Neuronal stem cell (in vitro differentiated cells): ENCODE results near the gene CTNNBL1.

Experiments used
- DNase-seq: peaks from one replicate; pipeline ENCODE4 v3.0.0-alpha.2; 2013; ENCODE audit warnings: low spot score
- H2AFZ ChIP-seq: one replicate; pipeline ENCODE4 v1.6.1; 2013; ENCODE audit warnings: mild to moderate bottlenecking, low read length, inconsistent platforms
- H2AK5ac ChIP-seq: 2 replicates; pipeline ENCODE4 v1.6.1; 2013; ENCODE audit warnings: low read depth, mild to moderate bottlenecking, inconsistent platforms, low read length, moderate library complexity, mixed read lengths
- H2BK120ac ChIP-seq: 2 replicates; pipeline ENCODE4 v1.6.1; 2013; ENCODE audit warnings: low read depth, mild to moderate bottlenecking, inconsistent platforms, low read length, moderate library complexity, mixed read lengths
- H2BK12ac ChIP-seq: one replicate; pipeline ENCODE4 v1.6.1; 2013; ENCODE audit warnings: low read length, inconsistent platforms
- H2BK15ac ChIP-seq: 2 replicates; pipeline ENCODE4 v1.6.1; 2013; ENCODE audit warnings: mild to moderate bottlenecking, low read length, inconsistent platforms, mixed read lengths
- H2BK5ac ChIP-seq: one replicate; pipeline ENCODE4 v1.6.1; 2013; ENCODE audit warnings: inconsistent platforms, mild to moderate bottlenecking, low read length, moderate library complexity
- H3K14ac ChIP-seq: one replicate; pipeline ENCODE4 v1.6.1; 2013; ENCODE audit warnings: low read length, inconsistent platforms
- H3K18ac ChIP-seq: 2 replicates; pipeline ENCODE4 v1.6.1; 2013; ENCODE audit warnings: low read length, inconsistent platforms
- H3K23ac ChIP-seq: 2 replicates; pipeline ENCODE4 v1.6.1; 2013; ENCODE audit warnings: low read depth, mild to moderate bottlenecking, mixed read lengths, low read length, inconsistent platforms; ENCODE audit not compliant: poor library complexity
- H3K27ac ChIP-seq: replicated peaks from 3 replicates; pipeline ENCODE4 v1.5.1; 2013; ENCODE audit warnings: low read length, inconsistent platforms
- H3K27me3 ChIP-seq, 3 experiments: 2 replicates each; pipeline ENCODE4 v1.6.1; 2013; ENCODE audit warnings: low read length in 3 of 3, mild to moderate bottlenecking in 2 of 3, inconsistent platforms in 1 of 3, low read depth in 1 of 3, mixed read lengths in 1 of 3, moderate library complexity in 1 of 3; ENCODE audit not compliant: control insufficient read depth in 3 of 3, insufficient read depth in 3 of 3
- H3K36me3 ChIP-seq, 2 donors: replicated peaks in 1 of 2; 2 replicates each; pipeline ENCODE4 v1.6.1; 2013; ENCODE audit warnings: low read length in 2 of 2; ENCODE audit not compliant: control insufficient read depth in 2 of 2, insufficient read depth in 2 of 2
- H3K4ac ChIP-seq: 2 replicates; pipeline ENCODE4 v1.6.1; 2013; ENCODE audit warnings: inconsistent platforms, mild to moderate bottlenecking, low read length, moderate library complexity
- H3K4me1 ChIP-seq, 2 donors: 1 replicate in 1 of 2; 2 replicates in 1 of 2; pipeline ENCODE4 v1.6.1; 2013; ENCODE audit warnings: low read length in 2 of 2, low read depth in 1 of 2; ENCODE audit not compliant: control insufficient read depth in 2 of 2, insufficient read depth in 1 of 2
- H3K4me2 ChIP-seq: one replicate; pipeline ENCODE4 v1.6.1; 2013; ENCODE audit warnings: mild to moderate bottlenecking, low read length, inconsistent platforms; ENCODE audit not compliant: insufficient read depth, poor library complexity, severe bottlenecking
- H3K4me3 ChIP-seq, 2 donors: 2 replicates each; pipeline ENCODE4 v1.5.1; 2013; ENCODE audit warnings: low read length in 2 of 2, mild to moderate bottlenecking in 2 of 2, inconsistent platforms in 1 of 2, moderate library complexity in 1 of 2
- H3K79me1 ChIP-seq: one replicate; pipeline ENCODE4 v1.6.1; 2013; ENCODE audit warnings: low read depth, mild to moderate bottlenecking, inconsistent platforms, low read length, moderate library complexity
- H3K9ac ChIP-seq: one replicate; pipeline ENCODE4 v1.6.1; 2013; ENCODE audit warnings: mild to moderate bottlenecking, low read depth, low read length, inconsistent platforms; ENCODE audit not compliant: poor library complexity
- H3K9me3 ChIP-seq, 2 donors: replicated peaks in 1 of 2; 2 replicates each; pipeline versions ENCODE3 to v1.6.1; 2013; ENCODE audit warnings: low read length in 2 of 2, mild to moderate bottlenecking in 2 of 2, inconsistent platforms in 1 of 2, low read depth in 1 of 2, mixed read lengths in 1 of 2, moderate library complexity in 1 of 2; ENCODE audit not compliant: control insufficient read depth in 2 of 2, insufficient read depth in 1 of 2
- H4K8ac ChIP-seq: one replicate; pipeline ENCODE4 v1.6.1; 2013; ENCODE audit warnings: low read depth, mild to moderate bottlenecking, inconsistent platforms, low read length, moderate library complexity
- H4K91ac ChIP-seq: one replicate; pipeline ENCODE4 v1.6.1; 2013; ENCODE audit warnings: low read length, low read depth, mild to moderate bottlenecking, inconsistent platforms; ENCODE audit not compliant: poor library complexity
- WGBS, 2 donors: extraction: QIAGEN DNeasy Blood & Tissue Kit; methylation state at CpG; one replicate each; pipeline ENCODE4 v1.1.7; 2013; ENCODE audit warnings: missing lambda C conversion rate in 2 of 2, mixed read lengths in 1 of 2; ENCODE audit not compliant: insufficient read length in 2 of 2, insufficient replicate concordance in 1 of 2; ENCODE audit errors: extremely low coverage in 2 of 2; 5-methylcytosine and 5-hydroxymethylcytosine counted together

CTNNBL1 gene

DNA sequence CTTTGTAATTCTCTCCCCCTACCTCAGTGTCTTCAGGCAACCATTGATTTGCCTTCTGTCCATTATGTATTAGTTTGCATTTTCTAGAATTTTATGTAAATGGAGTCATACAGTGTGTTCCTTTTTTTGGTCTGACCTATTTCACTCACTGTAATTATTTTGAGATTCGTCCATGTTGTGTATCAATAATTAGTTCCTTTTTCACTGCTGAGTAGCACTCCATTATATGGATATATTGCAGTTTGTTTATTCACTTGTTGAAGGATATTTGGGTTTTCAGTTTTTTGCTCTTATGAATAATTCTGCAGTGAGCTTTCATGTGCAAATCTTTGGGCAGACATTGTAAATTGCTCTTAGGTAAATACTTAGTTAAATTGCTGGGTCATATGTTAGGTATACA lies 97.1 kb downstream of the CTNNBL1 start:
- H3K4me3 ChIP-seq, result no peak overlapping the region
- H2BK12ac ChIP-seq, result no peak overlapping the region
- H3K14ac ChIP-seq, result no peak overlapping the region
- no peak overlapping the region for H2AK5ac ChIP-seq
- no peak overlapping the region for H2AFZ ChIP-seq
- H3K9me3 ChIP-seq, result peaks cover 4 to 25% of the 10 kb centered on the region in 2 donors
- H3K79me1 ChIP-seq, result no peaks in the 10 kb centered on the region
- WGBS, 2 donors, result no CpG with 5 or more reads among the region's 1 CpG
- no peak overlapping the region for H3K9ac ChIP-seq
- no peaks in the 10 kb centered on the region for H3K27me3 ChIP-seq
- no peak overlapping the region for H3K18ac ChIP-seq
- no peak overlapping the region for H2BK15ac ChIP-seq
- H3K4me2 ChIP-seq, result no peak overlapping the region
- no peak overlapping the region for H3K4ac ChIP-seq
- DNase-seq, result no peak
- H2BK120ac ChIP-seq, result no peak overlapping the region
- H2BK5ac ChIP-seq, result no peak overlapping the region
- H4K8ac ChIP-seq, result no peak overlapping the region
- no peak overlapping the region for H3K23ac ChIP-seq
- H3K4me1 ChIP-seq, result peaks cover 0 to 3% of the 10 kb centered on the region in 2 donors
- no peak overlapping the region for H3K27ac ChIP-seq
- no peak overlapping the region for H4K91ac ChIP-seq
- peaks cover 5 to 48% of the 10 kb centered on the region in 2 donors for H3K36me3 ChIP-seq

DNA sequence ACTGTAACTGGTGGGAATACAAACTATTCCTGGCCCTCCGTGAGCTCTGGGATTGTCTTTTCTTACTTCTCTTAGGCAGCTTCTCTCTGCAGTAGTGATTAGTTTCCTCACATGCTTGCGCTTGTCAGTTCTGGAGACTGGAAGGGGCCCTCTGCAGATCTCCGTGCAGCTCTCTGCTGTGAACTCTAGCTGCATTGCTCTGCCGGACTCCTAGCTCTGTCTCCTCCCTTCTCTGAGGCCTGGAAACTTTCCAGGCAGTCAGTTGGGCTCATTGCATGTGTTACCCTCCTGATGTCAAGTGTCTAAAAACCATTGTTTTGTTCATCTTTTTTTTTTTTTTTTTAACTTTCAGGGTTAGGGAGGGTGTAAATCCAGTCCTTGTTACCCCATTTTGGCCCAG lies 102.3 kb downstream of the CTNNBL1 start:
- no peak overlapping the region for H3K4me2 ChIP-seq
- no peak overlapping the region for H2AFZ ChIP-seq
- H3K4ac ChIP-seq, result no peak overlapping the region
- no peak overlapping the region for H2BK15ac ChIP-seq
- no peak overlapping the region for H4K8ac ChIP-seq
- no peak overlapping the region for H3K23ac ChIP-seq
- peaks cover 0 to 5% of the 10 kb centered on the region in 2 donors for H3K4me1 ChIP-seq
- WGBS, 2 donors, result no CpG with 5 or more reads among the region's 4 CpGs
- no peak overlapping the region for H2BK120ac ChIP-seq
- H3K9ac ChIP-seq, result no peak overlapping the region
- DNase-seq, result no peak
- no peak overlapping the region for H3K27ac ChIP-seq
- no peaks in the 10 kb centered on the region for H3K27me3 ChIP-seq
- peaks cover 5 to 27% of the 10 kb centered on the region in 2 donors for H3K36me3 ChIP-seq
- H3K4me3 ChIP-seq, result no peak overlapping the region
- H3K79me1 ChIP-seq, result no peaks in the 10 kb centered on the region
- H2AK5ac ChIP-seq, result no peak overlapping the region
- peaks cover 4 to 16% of the 10 kb centered on the region in 2 donors for H3K9me3 ChIP-seq
- no peak overlapping the region for H3K18ac ChIP-seq
- H3K14ac ChIP-seq, result no peak overlapping the region
- H2BK5ac ChIP-seq, result no peak overlapping the region
- H4K91ac ChIP-seq, result no peak overlapping the region
- H2BK12ac ChIP-seq, result no peak overlapping the region

DNA sequence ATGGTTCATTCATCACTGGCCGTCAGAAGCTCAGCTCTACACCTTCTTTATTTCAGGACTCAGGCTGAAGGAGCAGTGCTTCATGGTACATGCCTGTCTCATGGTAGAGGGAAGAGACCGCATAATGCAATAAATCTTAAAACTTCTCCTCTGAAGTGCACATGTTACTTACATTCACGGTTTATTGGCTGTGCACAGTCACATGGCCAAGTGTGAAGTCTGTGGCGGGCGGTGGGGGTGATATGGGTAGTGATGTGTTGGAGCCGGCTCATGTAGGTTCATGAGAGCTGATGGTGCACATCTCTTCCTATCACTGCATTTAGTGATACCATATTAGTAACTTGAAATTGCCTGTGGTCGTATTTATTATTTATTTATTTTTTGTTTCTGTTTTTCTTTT lies 102.9 kb downstream of the CTNNBL1 start:
- no peak overlapping the region for H2AFZ ChIP-seq
- no peak overlapping the region for H3K23ac ChIP-seq
- no peak overlapping the region for H3K27ac ChIP-seq
- no peak overlapping the region for H2BK120ac ChIP-seq
- no peaks in the 10 kb centered on the region for H3K27me3 ChIP-seq
- H3K18ac ChIP-seq, result no peak overlapping the region
- H3K9ac ChIP-seq, result no peak overlapping the region
- H3K4me1 ChIP-seq, result peaks cover 0 to 5% of the 10 kb centered on the region in 2 donors
- no peak overlapping the region for H2BK5ac ChIP-seq
- H2BK15ac ChIP-seq, result no peak overlapping the region
- H3K36me3 ChIP-seq, result peaks cover 2 to 21% of the 10 kb centered on the region in 2 donors
- no CpG with 5 or more reads among the region's 7 CpGs for WGBS, 2 donors
- H3K4ac ChIP-seq, result no peak overlapping the region
- no peak for DNase-seq
- no peak overlapping the region for H2BK12ac ChIP-seq
- no peaks in the 10 kb centered on the region for H3K79me1 ChIP-seq
- no peak overlapping the region for H3K4me3 ChIP-seq
- no peak overlapping the region for H3K4me2 ChIP-seq
- H4K8ac ChIP-seq, result no peak overlapping the region
- no peak overlapping the region for H3K14ac ChIP-seq
- H4K91ac ChIP-seq, result no peak overlapping the region
- no peak overlapping the region for H2AK5ac ChIP-seq
- peaks cover 1 to 10% of the 10 kb centered on the region in 2 donors for H3K9me3 ChIP-seq

DNA sequence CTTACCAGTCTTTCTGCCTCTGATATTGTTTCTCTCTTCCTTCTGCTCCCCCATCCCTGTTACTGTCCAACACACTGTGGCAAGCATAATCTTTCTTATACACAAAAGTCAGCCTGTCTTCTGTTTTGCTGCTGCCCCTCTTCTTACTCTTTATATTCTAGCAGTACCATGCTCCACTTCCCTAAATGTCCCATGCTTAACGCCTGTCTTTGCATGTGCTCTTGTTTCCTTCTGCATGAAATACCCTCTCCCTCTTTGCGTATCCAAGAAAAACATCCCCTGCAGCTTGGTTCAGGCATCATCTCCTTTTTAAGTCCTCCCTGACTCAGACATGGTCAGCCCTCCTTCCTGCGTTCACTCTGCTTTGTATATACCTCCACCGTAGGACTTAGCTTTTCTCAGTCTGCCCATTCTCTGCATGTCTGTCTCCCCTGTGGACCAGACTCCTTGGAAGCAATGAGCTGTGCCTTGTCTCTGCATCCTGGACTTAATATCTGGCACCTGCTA lies 103.9 kb downstream of the CTNNBL1 start:
- Histone ChIP-seq H3K4ac (no peak overlapping the region), H4K91ac (no peak overlapping the region), H3K23ac (no peak overlapping the region), H3K18ac (no peak overlapping the region), H4K8ac (no peak overlapping the region), H3K14ac (no peak overlapping the region), H3K9ac (no peak overlapping the region), H3K79me1 (no peaks in the 10 kb centered on the region), H3K36me3 (peaks cover 2 to 21% of the 10 kb centered on the region in 2 donors), H3K9me3 (peaks cover 0 to 2% of the 10 kb centered on the region in 2 donors), H3K4me2 (no peak overlapping the region), H3K27me3 (no peaks in the 10 kb centered on the region), H3K4me1 (peaks cover 0 to 5% of the 10 kb centered on the region in 2 donors), H2BK15ac (no peak overlapping the region), H3K4me3 (no peak overlapping the region), H2BK12ac (no peak overlapping the region), H2BK5ac (no peak overlapping the region), H2AFZ (no peak overlapping the region), H2AK5ac (no peak overlapping the region), H3K27ac (no peak overlapping the region), H2BK120ac (no peak overlapping the region)
- DNase-seq, result no peak
- WGBS, 2 donors, result no CpG with 5 or more reads among the region's 4 CpGs
